ENCODE data around the gene GORAB.

DNA sequence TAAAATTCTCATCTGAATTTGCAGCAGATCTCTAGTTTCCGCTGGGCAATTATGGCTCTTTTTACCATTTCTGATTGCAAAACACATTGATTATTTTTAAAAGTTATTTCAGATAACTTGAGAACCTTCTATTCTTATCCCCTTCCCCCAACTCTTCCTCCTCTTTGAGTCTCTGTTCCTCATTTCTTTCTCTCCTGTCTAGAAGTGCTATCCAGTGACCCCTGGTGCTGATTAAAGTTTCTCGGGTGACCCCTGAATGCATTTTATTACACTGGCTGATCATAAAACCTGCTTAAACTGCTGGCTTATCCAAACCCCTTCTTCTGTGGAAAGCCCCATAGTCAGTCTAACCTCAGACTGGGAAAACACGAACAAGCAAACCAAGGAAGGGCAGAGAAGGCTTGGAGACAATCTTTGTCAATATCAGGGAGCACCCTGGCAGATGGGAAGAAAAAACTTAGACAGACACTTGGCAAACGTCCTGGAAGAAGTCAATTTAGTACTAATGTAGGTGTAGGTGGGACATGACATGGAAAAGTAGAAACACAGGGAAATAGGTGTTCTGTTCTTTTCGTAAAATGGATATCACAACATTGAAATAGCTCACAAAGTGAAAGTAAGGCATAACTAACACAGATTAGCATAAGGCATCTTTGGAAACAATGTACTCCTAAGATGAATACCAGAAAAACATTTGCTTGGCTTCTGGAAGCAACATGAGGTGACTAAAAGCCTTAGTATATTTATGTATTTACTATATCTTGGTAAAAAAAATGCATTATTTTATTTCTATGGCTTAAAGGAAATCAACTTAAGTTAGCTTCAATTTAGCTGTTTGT lies 61.4 kb downstream of the GORAB start:
- TF ChIP-seq POLR2AphosphoS5 (IDR thresholded peaks at IDR 0.05; ENCODE audit: borderline replicate concordance, low read depth, low read length), result no peak
- no peak for TF ChIP-seq EZH2 (IDR thresholded peaks at IDR 0.05)
- no peak for TF ChIP-seq FOXP2 (optimal IDR thresholded peaks at IDR 0.05; ENCODE audit: control extremely low read depth, extremely low read length, insufficient read depth)
